HL-60 (cell line): ENCODE measurements around the gene B4GALT1.

ENCODE experiments used
- DNase-seq, 2 experiments: peaks; one replicate each; pipeline ENCODE4 v3.0.0-alpha.2; 2010 to 2020; ENCODE audit warnings: low read depth in 1 of 2, low spot score in 1 of 2
- H3K27ac ChIP-seq: fragments of 250-450 bp; sonication (Bioruptor Pico); replicated peaks from 2 replicates; pipeline ENCODE4 v1.5.1; 2020; ENCODE audit warnings: mild to moderate bottlenecking, moderate library complexity
- H3K27me3 ChIP-seq: fragments of 250-450 bp; sonication (Bioruptor Pico); 2 replicates; pipeline ENCODE4 v1.5.1; 2021; ENCODE audit warnings: mild to moderate bottlenecking, moderate library complexity; ENCODE audit not compliant: insufficient read depth, poor library complexity, severe bottlenecking
- H3K4me3 ChIP-seq: replicated peaks from 2 replicates; pipeline ENCODE4 v1.5.1; 2011; ENCODE audit warnings: mild to moderate bottlenecking, control low read depth, low read length; ENCODE audit not compliant: insufficient read depth
- GABPA ChIP-seq: IDR thresholded peaks from 2 replicates; pipeline ENCODE4 v1.6.1; 2012; ENCODE audit warnings: low read depth
- POLR2AphosphoS5 ChIP-seq: IDR thresholded peaks from 2 replicates; pipeline ENCODE4 v1.6.1; 2012; ENCODE audit warnings: low read depth
- SPI1 ChIP-seq: IDR thresholded peaks from 2 replicates; pipeline ENCODE4 v1.6.1; 2012; ENCODE audit warnings: low read depth, mild to moderate bottlenecking, borderline replicate concordance
- TF ChIP-seq, protein P1 (sequence below): IDR thresholded peaks from 2 replicates; pipeline ENCODE4 v1.6.1; 2012; ENCODE audit warnings: low read depth; ENCODE audit not compliant: insufficient replicate concordance
- TF ChIP-seq, protein P2 (sequence below): IDR thresholded peaks from one replicate; pipeline ENCODE4 v1.5.1; 2011; ENCODE audit warnings: low read length, control low read depth, inconsistent platforms; ENCODE audit not compliant: insufficient read depth

B4GALT1 gene

DNA sequence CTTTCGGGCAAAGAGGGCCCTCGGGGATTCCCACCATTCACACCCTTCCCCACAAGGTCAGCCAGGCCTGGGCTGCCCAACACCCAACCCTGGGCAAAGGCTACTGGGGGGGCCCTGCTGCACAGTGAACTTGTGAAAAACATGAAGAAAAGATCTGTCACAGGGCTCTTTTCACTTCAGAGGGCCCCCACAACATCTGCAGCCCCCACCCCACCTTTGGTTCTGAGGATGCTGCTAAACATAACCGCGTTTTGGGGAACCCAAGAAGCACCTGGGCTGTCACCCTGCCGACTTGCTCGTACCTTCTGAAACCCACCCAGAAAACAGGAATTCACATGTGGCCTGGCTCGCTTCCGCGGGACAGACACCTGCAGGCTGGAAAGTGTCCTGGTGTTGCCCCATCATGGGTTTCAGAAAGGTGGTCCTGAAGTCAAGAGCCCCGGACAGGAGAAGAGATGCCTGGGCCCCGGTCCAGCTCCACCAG, 29.3 kb downstream of the B4GALT1 start:
- Histone ChIP-seq H3K27me3 (no peaks in the 10 kb centered on the region), H3K27ac (no peak overlapping the region), H3K4me3 (no peak overlapping the region)
- DNase-seq = no peak
- TF ChIP-seq, protein P1, sequence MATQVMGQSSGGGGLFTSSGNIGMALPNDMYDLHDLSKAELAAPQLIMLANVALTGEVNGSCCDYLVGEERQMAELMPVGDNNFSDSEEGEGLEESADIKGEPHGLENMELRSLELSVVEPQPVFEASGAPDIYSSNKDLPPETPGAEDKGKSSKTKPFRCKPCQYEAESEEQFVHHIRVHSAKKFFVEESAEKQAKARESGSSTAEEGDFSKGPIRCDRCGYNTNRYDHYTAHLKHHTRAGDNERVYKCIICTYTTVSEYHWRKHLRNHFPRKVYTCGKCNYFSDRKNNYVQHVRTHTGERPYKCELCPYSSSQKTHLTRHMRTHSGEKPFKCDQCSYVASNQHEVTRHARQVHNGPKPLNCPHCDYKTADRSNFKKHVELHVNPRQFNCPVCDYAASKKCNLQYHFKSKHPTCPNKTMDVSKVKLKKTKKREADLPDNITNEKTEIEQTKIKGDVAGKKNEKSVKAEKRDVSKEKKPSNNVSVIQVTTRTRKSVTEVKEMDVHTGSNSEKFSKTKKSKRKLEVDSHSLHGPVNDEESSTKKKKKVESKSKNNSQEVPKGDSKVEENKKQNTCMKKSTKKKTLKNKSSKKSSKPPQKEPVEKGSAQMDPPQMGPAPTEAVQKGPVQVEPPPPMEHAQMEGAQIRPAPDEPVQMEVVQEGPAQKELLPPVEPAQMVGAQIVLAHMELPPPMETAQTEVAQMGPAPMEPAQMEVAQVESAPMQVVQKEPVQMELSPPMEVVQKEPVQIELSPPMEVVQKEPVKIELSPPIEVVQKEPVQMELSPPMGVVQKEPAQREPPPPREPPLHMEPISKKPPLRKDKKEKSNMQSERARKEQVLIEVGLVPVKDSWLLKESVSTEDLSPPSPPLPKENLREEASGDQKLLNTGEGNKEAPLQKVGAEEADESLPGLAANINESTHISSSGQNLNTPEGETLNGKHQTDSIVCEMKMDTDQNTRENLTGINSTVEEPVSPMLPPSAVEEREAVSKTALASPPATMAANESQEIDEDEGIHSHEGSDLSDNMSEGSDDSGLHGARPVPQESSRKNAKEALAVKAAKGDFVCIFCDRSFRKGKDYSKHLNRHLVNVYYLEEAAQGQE = no peak
- TF ChIP-seq, protein P2, sequence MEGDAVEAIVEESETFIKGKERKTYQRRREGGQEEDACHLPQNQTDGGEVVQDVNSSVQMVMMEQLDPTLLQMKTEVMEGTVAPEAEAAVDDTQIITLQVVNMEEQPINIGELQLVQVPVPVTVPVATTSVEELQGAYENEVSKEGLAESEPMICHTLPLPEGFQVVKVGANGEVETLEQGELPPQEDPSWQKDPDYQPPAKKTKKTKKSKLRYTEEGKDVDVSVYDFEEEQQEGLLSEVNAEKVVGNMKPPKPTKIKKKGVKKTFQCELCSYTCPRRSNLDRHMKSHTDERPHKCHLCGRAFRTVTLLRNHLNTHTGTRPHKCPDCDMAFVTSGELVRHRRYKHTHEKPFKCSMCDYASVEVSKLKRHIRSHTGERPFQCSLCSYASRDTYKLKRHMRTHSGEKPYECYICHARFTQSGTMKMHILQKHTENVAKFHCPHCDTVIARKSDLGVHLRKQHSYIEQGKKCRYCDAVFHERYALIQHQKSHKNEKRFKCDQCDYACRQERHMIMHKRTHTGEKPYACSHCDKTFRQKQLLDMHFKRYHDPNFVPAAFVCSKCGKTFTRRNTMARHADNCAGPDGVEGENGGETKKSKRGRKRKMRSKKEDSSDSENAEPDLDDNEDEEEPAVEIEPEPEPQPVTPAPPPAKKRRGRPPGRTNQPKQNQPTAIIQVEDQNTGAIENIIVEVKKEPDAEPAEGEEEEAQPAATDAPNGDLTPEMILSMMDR = no peak
- TF ChIP-seq GABPA (no peak), SPI1 (no peak)

DNA sequence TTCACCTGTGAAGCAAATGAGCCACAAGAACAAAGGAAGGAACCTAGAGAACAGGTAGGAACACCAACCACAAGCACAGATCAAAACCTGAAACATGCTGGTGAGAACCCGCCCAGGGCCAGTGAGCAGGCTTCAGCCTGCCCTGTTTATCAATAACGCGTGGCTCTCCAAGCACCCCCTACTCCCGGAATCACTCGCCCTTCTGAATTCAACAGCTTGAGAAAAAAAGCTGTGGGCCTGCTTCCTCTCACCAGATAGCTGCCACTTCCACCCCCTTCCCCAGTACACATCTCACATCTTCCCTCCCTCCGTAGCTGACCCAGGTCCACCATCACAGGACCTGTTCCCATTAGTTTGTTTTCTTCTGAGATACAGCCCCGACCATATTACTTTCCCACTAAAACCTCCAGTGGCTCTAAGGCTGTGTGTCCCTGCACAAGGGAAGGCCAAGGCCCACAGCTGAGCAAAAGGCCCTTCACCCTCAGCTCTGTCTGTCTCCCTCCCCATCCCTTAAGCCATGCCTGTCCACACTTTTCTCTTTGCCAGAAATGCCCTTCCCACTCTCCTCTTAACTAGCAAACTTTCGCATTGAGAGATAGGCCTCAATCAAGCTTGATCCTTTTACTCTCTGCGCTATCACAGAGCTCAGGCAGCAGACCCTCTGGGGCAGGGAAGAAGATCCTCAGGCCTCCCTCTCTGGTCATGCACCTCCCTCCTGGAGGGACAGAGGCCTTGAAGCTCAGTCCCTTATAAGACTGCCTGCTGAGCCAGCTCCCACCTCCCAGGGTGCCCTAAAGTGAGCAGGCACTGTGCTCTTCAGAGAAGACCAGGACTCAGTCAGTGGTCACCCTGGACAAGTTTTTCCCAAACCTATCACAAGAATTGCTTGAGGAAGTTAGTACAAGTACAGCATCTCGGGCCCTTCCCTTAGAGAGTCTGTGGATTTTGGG, 30.1 kb downstream of the B4GALT1 start:
- Histone ChIP-seq H3K27me3 (no peaks in the 10 kb centered on the region), H3K27ac (no peak overlapping the region), H3K4me3 (no peak overlapping the region)
- TF ChIP-seq, protein P1 = no peak
- TF ChIP-seq SPI1 (no peak), GABPA (no peak), POLR2AphosphoS5 (no peak)
- TF ChIP-seq, protein P2 = no peak
- DNase-seq = no peak

DNA sequence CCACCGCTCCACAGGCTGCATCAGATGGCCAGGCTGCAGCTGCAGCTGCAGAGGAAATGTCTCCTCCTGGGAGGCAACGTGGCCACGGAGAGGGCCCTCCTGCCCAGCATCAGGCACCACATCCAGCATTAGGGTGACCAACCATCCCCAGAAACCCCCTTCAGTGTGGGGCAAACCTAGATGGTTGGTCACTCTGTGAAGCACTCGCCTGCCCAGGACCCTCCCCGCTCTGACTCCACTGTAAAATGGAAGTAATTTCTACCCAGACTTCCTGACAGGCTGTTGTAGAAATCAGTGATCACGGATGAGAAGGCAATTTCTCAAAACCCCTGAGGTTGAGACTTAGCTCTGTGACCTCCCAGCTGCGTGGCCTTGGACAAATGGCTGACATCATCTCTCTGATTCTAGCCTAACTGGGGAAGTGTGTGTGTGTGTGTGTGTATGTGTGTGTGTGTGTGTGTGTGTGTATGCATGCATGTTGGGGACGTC, 31.6 kb downstream of the B4GALT1 start:
- DNase-seq = peak in 1 of 2 experiments; percentile 45
- TF ChIP-seq, protein P1 = no peak
- no peak for TF ChIP-seq SPI1
- TF ChIP-seq POLR2AphosphoS5 = no peak
- no peak for TF ChIP-seq GABPA
- TF ChIP-seq, protein P2 = no peak
- no peak overlapping the region for H3K4me3 ChIP-seq
- no peak overlapping the region for H3K27ac ChIP-seq
- H3K27me3 ChIP-seq = no peaks in the 10 kb centered on the region
